GM19463 (cell line): Measurements from ENCODE around the gene VIM.

Source experiments
- ATAC-seq: cut with Tn5 transposase; IDR thresholded peaks from one replicate; pipeline ENCODE4 v1.9.1; 2021; ENCODE audit warnings: mild to moderate bottlenecking, moderate library complexity; ENCODE audit not compliant: unreplicated experiment

The VIM gene

GRCh38 chr10:17209302-17209701 lies 18.7 kb upstream of the VIM start:
- no peak for ATAC-seq

DNA sequence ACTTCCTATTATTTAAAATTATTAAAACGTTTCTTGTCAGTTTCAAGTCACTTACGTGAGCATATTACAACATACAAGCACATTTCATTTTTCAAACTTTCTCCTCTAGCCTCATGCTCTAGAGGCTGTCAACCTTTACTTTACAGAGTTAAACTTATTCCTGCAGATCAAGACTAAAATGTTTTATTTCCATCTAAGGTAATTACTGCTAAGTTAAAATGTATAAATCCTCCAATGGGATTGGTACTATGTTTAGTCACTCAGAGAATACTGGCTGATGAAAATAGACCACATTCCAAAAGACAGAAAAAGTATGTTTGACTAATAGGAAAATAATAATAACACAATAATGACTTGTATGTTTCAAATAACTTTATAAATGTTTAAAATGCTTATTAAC lies 18.2 kb upstream of the VIM start:
- ATAC-seq, result no peak

GRCh38 chr10:17210361-17210760 lies 17.7 kb upstream of the VIM start:
- ATAC-seq, result no peak

GRCh38 chr10:17212802-17213221 lies 15.2 kb upstream of the VIM start:
- ATAC-seq, result no peak

DNA sequence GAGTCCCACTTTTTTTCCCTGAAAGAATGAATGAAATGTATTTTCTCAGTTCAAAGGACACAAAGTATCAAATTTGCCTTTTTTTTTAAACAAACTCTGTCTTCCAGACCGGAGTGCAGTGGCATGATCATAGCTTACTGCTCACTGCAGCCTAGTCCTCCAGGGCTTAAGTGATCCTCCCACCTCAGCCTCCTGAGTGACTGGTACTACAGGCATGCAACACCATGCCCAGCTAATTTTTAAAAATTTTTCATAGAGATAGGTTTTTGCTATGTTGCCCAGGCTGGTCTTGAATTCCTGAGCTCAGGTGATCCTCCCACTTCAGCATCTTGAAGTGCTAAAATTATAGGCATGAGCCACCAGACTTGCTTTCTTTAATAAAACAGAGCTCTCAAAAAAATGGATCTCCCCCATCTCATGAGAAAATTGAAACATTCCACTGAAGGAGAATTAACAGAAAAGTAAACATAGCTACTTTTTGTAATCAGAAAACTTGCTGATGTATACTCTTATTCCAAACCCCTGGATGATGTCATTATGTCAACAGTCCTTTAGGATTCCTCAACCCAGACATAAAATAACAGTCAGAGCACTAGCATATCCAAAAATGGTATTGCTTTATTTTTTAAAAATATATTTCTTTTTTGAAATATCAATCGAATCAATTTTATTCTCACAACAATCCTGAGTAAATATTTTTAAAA lies 14.2 kb upstream of the VIM start:
- no peak for ATAC-seq

DNA sequence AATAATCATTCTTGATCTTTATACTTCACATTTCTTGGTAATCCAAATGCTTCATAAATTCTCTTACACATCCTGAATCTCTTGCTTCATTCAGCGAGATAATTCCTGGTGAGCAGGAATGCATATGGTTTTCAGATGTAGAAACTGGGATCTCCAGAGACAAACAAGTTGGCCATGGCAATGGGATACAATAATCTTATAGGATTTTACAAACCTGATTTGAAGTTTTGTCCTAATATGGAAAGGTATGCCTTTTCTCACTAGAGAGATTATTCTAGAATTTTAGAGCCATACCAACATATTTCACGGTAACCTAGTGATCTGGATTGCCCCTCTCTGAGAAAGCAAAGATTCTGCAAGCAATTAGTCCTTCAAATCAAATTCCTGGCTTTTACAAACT lies 13.5 kb upstream of the VIM start:
- ATAC-seq, result no peak

- ATAC-seq, result no peak
Observed at GRCh38 chr10:17214971-17215781, 12.9 kb upstream of the VIM start.

DNA sequence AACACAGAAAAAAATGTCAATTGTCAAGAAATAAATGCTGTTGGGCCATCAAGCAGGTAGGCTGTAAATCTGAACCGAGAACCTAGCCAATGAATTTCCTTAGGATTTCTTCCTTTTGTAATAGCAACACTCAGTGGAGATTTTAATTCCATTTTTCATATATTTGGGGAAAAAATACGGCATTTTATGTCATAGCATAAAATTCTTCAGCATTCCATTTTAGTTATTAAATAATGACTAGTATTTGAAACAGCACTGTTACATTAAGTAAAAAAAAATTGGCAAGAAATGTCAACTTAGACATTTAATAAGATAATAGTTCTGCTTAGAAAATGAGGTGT lies 12.3 kb upstream of the VIM start:
- ATAC-seq, result no peak

GRCh38 chr10:17216217-17216900 lies 11.7 kb upstream of the VIM start:
- peak; percentile 99 for ATAC-seq

- ATAC-seq, result no peak
Observed at GRCh38 chr10:17216901-17217395, 11.1 kb upstream of the VIM start.

- no peak for ATAC-seq
Observed at GRCh38 chr10:17217631-17218232, 10.3 kb upstream of the VIM start.

GRCh38 chr10:17219024-17219423 lies 9.0 kb upstream of the VIM start:
- ATAC-seq, result no peak

DNA sequence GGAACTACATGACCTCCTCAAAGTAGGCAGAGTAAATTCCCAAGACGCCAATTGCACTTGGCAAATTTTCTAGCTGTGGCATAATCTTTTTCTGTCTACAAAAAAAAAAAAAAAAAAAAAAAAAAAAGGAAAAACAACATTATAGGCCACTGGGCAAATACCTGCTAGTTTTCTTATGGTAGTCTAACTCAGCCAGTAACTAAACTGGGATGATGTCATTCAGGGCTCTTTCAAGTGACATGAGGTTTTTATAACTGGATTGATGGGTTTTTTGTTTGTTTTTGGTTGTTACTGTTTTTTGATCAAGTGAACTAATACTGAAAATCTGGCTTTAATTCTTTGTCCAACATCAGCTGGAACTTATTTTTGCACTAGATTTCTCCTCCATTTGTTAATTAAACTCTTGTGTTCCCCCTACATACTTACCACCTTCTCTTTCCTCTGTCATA lies 7.4 kb upstream of the VIM start:
- no peak for ATAC-seq

DNA sequence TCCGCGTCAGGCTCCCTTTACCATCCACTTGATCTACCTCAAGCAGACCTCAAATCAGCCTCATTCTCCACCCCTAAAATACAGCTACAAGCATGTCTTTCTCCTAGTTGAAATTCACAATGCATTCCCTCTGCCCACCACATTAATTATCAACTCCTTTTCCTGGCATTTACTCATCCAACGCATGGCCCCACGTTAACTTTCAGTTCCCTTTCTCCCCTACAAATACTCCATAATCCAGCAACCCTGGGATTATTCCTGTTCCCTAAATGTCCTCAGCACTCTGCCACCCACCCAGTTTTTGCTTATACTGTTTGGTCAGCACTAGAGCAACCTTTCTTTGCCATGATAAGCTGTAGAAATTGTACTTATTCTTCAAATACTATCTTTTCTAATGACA lies 5.7 kb upstream of the VIM start:
- no peak for ATAC-seq

- ATAC-seq, result no peak
Observed at GRCh38 chr10:17225808-17226207, 2.2 kb upstream of the VIM start.

DNA sequence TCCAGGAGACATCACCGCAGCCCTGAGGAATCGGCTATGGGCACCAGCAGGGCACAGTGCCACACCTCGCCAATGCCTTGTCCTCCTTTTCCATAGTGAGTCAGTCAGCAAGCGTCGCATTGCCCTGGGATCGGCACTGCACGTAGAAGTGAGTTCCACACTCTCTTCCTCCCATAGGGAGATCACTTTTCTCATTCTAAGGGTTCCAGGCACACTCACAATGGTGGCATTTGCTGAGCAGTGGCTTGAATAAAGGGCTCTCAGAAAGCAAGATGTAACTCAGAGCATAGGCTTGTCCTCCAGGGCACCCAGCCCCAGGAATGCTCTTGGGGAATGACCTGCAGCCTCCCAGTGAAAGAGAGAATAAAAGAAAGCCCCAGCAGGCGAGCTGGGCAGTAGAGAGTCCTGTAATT lies 1.1 kb upstream of the VIM start:
- ATAC-seq, result no peak

GRCh38 chr10:17227367-17228090 lies 512 bp upstream of the VIM start:
- ATAC-seq, result peak; percentile 17

DNA sequence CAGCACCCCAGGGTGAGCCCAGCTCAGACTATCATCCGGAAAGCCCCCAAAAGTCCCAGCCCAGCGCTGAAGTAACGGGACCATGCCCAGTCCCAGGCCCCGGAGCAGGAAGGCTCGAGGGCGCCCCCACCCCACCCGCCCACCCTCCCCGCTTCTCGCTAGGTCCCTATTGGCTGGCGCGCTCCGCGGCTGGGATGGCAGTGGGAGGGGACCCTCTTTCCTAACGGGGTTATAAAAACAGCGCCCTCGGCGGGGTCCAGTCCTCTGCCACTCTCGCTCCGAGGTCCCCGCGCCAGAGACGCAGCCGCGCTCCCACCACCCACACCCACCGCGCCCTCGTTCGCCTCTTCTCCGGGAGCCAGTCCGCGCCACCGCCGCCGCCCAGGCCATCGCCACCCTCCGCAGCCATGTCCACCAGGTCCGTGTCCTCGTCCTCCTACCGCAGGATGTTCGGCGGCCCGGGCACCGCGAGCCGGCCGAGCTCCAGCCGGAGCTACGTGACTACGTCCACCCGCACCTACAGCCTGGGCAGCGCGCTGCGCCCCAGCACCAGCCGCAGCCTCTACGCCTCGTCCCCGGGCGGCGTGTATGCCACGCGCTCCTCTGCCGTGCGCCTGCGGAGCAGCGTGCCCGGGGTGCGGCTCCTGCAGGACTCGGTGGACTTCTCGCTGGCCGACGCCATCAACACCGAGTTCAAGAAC lies 1.1 kb downstream of the VIM start:
- peak; percentile 24 for ATAC-seq

- ATAC-seq, result peak; percentile 0
Observed at GRCh38 chr10:17229717-17229966, 1.6 kb downstream of the VIM start.

- peak; percentile 41 for ATAC-seq
Observed at GRCh38 chr10:17229967-17230682, 2.1 kb downstream of the VIM start.
